ENCODE data around the gene CATSPER3.

The CATSPER3 gene

GRCh38 chr5:135030956-135031812 is 63.5 kb downstream of the CATSPER3 start:
- no peak for DNase-seq

- DNase-seq: no peak
Measured at GRCh38 chr5:135031813-135032694, 64.3 kb downstream of the CATSPER3 start.

- DNase-seq: no peak
Measured at GRCh38 chr5:135032695-135032998, 64.9 kb downstream of the CATSPER3 start.

GRCh38 chr5:135032999-135033861 is 65.5 kb downstream of the CATSPER3 start:
- DNase-seq: no peak

GRCh38 chr5:135033901-135034235 is 66.2 kb downstream of the CATSPER3 start, which contains the start of gene PITX1:
Gene PITX1 (minus strand): TSS chr5:135034228. CDS start chr5:135033881, 347 bp downstream.
- no peak for DNase-seq

GRCh38 chr5:135034236-135034962 is 66.7 kb downstream of the CATSPER3 start:
- DNase-seq: no peak

- no peak for DNase-seq
Measured at GRCh38 chr5:135034963-135035677, 67.4 kb downstream of the CATSPER3 start.

- DNase-seq: no peak
Measured at GRCh38 chr5:135035678-135036030, 67.9 kb downstream of the CATSPER3 start.

- no peak for DNase-seq
Measured at GRCh38 chr5:135036405-135036804, 68.7 kb downstream of the CATSPER3 start.

GRCh38 chr5:135037519-135038204 is 70.0 kb downstream of the CATSPER3 start:
- no peak for DNase-seq

GRCh38 chr5:135038205-135038812 is 70.6 kb downstream of the CATSPER3 start:
- no peak for DNase-seq

GRCh38 chr5:135038813-135039270 is 71.1 kb downstream of the CATSPER3 start:
- no peak for DNase-seq

- DNase-seq: no peak
Measured at GRCh38 chr5:135039271-135040033, 71.7 kb downstream of the CATSPER3 start.

GRCh38 chr5:135040034-135040332 is 72.3 kb downstream of the CATSPER3 start:
- no peak for DNase-seq

- DNase-seq: no peak
Measured at GRCh38 chr5:135040333-135041144, 72.8 kb downstream of the CATSPER3 start.

GRCh38 chr5:135041145-135041587 is 73.5 kb downstream of the CATSPER3 start:
- DNase-seq: no peak

GRCh38 chr5:135041726-135042125 is 74.0 kb downstream of the CATSPER3 start:
- no peak for DNase-seq

GRCh38 chr5:135042595-135042994 is 74.9 kb downstream of the CATSPER3 start:
- DNase-seq: no peak

- no peak for DNase-seq
Measured at GRCh38 chr5:135045488-135045887, 77.8 kb downstream of the CATSPER3 start.
